SHP77 treated with DMSO at 0.1 percent for 48 hours (cell line): ENCODE measurements around the gene CYP21A2.
"Not testable (repeated sequence)": the region's sequence is repeated elsewhere in the genome, so short reads cannot be mapped to it uniquely, and the experiment has no call there.

Experiments used
- DNase-seq: peaks from one replicate; lab custom pipeline; 2025; lab: John Stamatoyannopoulos, UW

The CYP21A2 gene

GRCh38 chr6:32037598-32038524, at the start of gene CYP21A2:
CYP21A2 (plus strand) TSS chr6:32038415; CDS start chr6:32038423, 8 bp downstream.
- not testable (repeated sequence) for DNase-seq

GRCh38 chr6:31989363-31989762, 48.9 kb upstream of the CYP21A2 start:
- DNase-seq = not testable (repeated sequence)

GRCh38 chr6:31994421-31994820, 43.8 kb upstream of the CYP21A2 start:
- DNase-seq = not testable (repeated sequence)

- not testable (repeated sequence) for DNase-seq
Observed at GRCh38 chr6:31996385-31996784, 41.8 kb upstream of the CYP21A2 start.

GRCh38 chr6:32002546-32003268, 35.5 kb upstream of the CYP21A2 start:
- DNase-seq = not testable (repeated sequence)

- DNase-seq = not testable (repeated sequence)
Observed at GRCh38 chr6:32003301-32003700, 34.9 kb upstream of the CYP21A2 start.

GRCh38 chr6:32004393-32004792, 33.8 kb upstream of the CYP21A2 start:
- not testable (repeated sequence) for DNase-seq

- not testable (repeated sequence) for DNase-seq
Observed at GRCh38 chr6:32004864-32005537, 33.2 kb upstream of the CYP21A2 start.

GRCh38 chr6:32005538-32005880, 32.7 kb upstream of the CYP21A2 start:
- not testable (repeated sequence) for DNase-seq

- DNase-seq = not testable (repeated sequence)
Observed at GRCh38 chr6:32005991-32006529, 32.2 kb upstream of the CYP21A2 start.

- DNase-seq = not testable (repeated sequence)
Observed at GRCh38 chr6:32007086-32007485, 31.1 kb upstream of the CYP21A2 start.

GRCh38 chr6:32008037-32008436, 30.2 kb upstream of the CYP21A2 start:
- not testable (repeated sequence) for DNase-seq

GRCh38 chr6:32008616-32009015, 29.6 kb upstream of the CYP21A2 start:
- DNase-seq = not testable (repeated sequence)

GRCh38 chr6:32009537-32009936, 28.7 kb upstream of the CYP21A2 start:
- DNase-seq = not testable (repeated sequence)

GRCh38 chr6:32010856-32011530, 27.2 kb upstream of the CYP21A2 start:
- DNase-seq = not testable (repeated sequence)

- not testable (repeated sequence) for DNase-seq
Observed at GRCh38 chr6:32012941-32013617, 25.1 kb upstream of the CYP21A2 start.

- DNase-seq = not testable (repeated sequence)
Observed at GRCh38 chr6:32013738-32014137, 24.5 kb upstream of the CYP21A2 start.

- DNase-seq = not testable (repeated sequence)
Observed at GRCh38 chr6:32014547-32014946, 23.7 kb upstream of the CYP21A2 start, which contains the start of gene C4B. C4B (plus strand) TSS chr6:32014795; CDS start chr6:32014846, 51 bp downstream.

- not testable (repeated sequence) for DNase-seq
Observed at GRCh38 chr6:32022100-32022499, 16.1 kb upstream of the CYP21A2 start.

GRCh38 chr6:32028631-32029030, 9.6 kb upstream of the CYP21A2 start:
- not testable (repeated sequence) for DNase-seq

GRCh38 chr6:32029553-32029952, 8.7 kb upstream of the CYP21A2 start:
- not testable (repeated sequence) for DNase-seq
